NT2/D1 (cell line): ENCODE results near the gene FBXO11.

Experiments used
- DNase-seq: peaks from one replicate; pipeline ENCODE4 v3.0.0-alpha.2; 2011; ENCODE audit warnings: low read depth, low spot score
- H3K27me3 ChIP-seq: 2 replicates; pipeline ENCODE4 v1.6.0; 2011; ENCODE audit warnings: mild to moderate bottlenecking; ENCODE audit not compliant: insufficient read length, insufficient read depth
- H3K36me3 ChIP-seq: 2 replicates; pipeline ENCODE4 v1.6.1; 2011; ENCODE audit warnings: mild to moderate bottlenecking, low read length, mixed read lengths; ENCODE audit not compliant: insufficient read depth, insufficient read length
- H3K4me1 ChIP-seq: 2 replicates; pipeline ENCODE4 v1.5.1; 2011; ENCODE audit not compliant: insufficient read depth, insufficient read length
- H3K4me3 ChIP-seq: 2 replicates; pipeline ENCODE4 v1.5.1; 2011; ENCODE audit warnings: low read depth; ENCODE audit not compliant: insufficient read length
- H3K9ac ChIP-seq: 2 replicates; pipeline ENCODE4 v1.6.0; 2011; ENCODE audit warnings: low read depth; ENCODE audit not compliant: insufficient read length
- H3K9me3 ChIP-seq: 2 replicates; pipeline ENCODE4 v1.5.1; 2011; ENCODE audit warnings: mild to moderate bottlenecking, low read length; ENCODE audit not compliant: insufficient read depth
- SUZ12 ChIP-seq: IDR thresholded peaks from 2 replicates; pipeline ENCODE4 v1.6.1; 2011; ENCODE audit not compliant: insufficient read length, insufficient read depth; ENCODE audit errors: extremely low read depth
- YY1 ChIP-seq: IDR thresholded peaks from 2 replicates; pipeline ENCODE4 v1.6.1; 2011; ENCODE audit not compliant: insufficient read length, insufficient read depth
- ZNF274 ChIP-seq: IDR thresholded peaks from 2 replicates; pipeline ENCODE4 v1.6.1; 2011; ENCODE audit warnings: mild to moderate bottlenecking, low read depth, low read length

The FBXO11 gene

GRCh38 chr2:47810850-47811249 is 95.4 kb downstream of the FBXO11 start:
- no peak for DNase-seq
- Histone ChIP-seq H3K9ac (no peak overlapping the region), H3K36me3 (peaks cover 75% of the 10 kb centered on the region)

GRCh38 chr2:47809903-47810302 is 96.4 kb downstream of the FBXO11 start:
- H3K27me3 ChIP-seq: no peaks in the 10 kb centered on the region
- peaks cover 74% of the 10 kb centered on the region for H3K36me3 ChIP-seq

More at GRCh38 chr2:47810850-47811249, 95.4 kb downstream of the FBXO11 start:
- Histone ChIP-seq H3K4me1 (no peaks in the 10 kb centered on the region), H3K27me3 (no peaks in the 10 kb centered on the region), H3K4me3 (no peak overlapping the region), H3K9me3 (no peaks in the 10 kb centered on the region)
- TF ChIP-seq SUZ12 (no peak), YY1 (no peak), ZNF274 (no peak)

GRCh38 chr2:47808614-47809013 is 97.7 kb downstream of the FBXO11 start:
- peaks cover 81% of the 10 kb centered on the region for H3K36me3 ChIP-seq

More at GRCh38 chr2:47809903-47810302, 96.4 kb downstream of the FBXO11 start:
- H3K4me3 ChIP-seq: no peak overlapping the region
- H3K9me3 ChIP-seq: no peaks in the 10 kb centered on the region
- no peaks in the 10 kb centered on the region for H3K4me1 ChIP-seq
- TF ChIP-seq ZNF274 (no peak), YY1 (no peak), SUZ12 (no peak)
- DNase-seq: no peak
- H3K9ac ChIP-seq: no peak overlapping the region

GRCh38 chr2:47805850-47806249 is 100.4 kb downstream of the FBXO11 start:
- Histone ChIP-seq H3K4me3 (no peak overlapping the region), H3K4me1 (no peaks in the 10 kb centered on the region), H3K36me3 (peaks cover 95% of the 10 kb centered on the region), H3K27me3 (no peaks in the 10 kb centered on the region), H3K9ac (no peak overlapping the region), H3K9me3 (0 out of 2 replicates have a peak, but pooled peaks cover 11% of the 10 kb centered on the region)
- DNase-seq: no peak
- TF ChIP-seq YY1 (no peak), SUZ12 (no peak), ZNF274 (no peak)

More at GRCh38 chr2:47808614-47809013, 97.7 kb downstream of the FBXO11 start:
- Histone ChIP-seq H3K9me3 (0 out of 2 replicates have a peak, but pooled peaks cover 1% of the 10 kb centered on the region), H3K9ac (no peak overlapping the region), H3K4me3 (no peak overlapping the region), H3K4me1 (no peaks in the 10 kb centered on the region), H3K27me3 (no peaks in the 10 kb centered on the region)
- no peak for TF ChIP-seq ZNF274
- no peak for TF ChIP-seq YY1
- TF ChIP-seq SUZ12: no peak
- no peak for DNase-seq

- no peaks in the 10 kb centered on the region for H3K4me1 ChIP-seq
- H3K27me3 ChIP-seq: no peaks in the 10 kb centered on the region
- H3K36me3 ChIP-seq: peaks cover 96% of the 10 kb centered on the region
- 0 out of 2 replicates have a peak, but pooled peaks cover 11% of the 10 kb centered on the region for H3K9me3 ChIP-seq
- DNase-seq: no peak
- TF ChIP-seq ZNF274 (no peak), YY1 (no peak), SUZ12 (no peak)
- no peak overlapping the region for H3K9ac ChIP-seq
- H3K4me3 ChIP-seq: no peak overlapping the region
These were observed 102.5 kb downstream of the FBXO11 start for GRCh38 chr2:47803770-47804169.

GRCh38 chr2:47803363-47803762 is 102.9 kb downstream of the FBXO11 start:
- no peaks in the 10 kb centered on the region for H3K27me3 ChIP-seq
- no peak overlapping the region for H3K4me3 ChIP-seq
- H3K9me3 ChIP-seq: 0 out of 2 replicates have a peak, but pooled peaks cover 11% of the 10 kb centered on the region
- peaks cover 96% of the 10 kb centered on the region for H3K36me3 ChIP-seq
- no peak overlapping the region for H3K9ac ChIP-seq
- TF ChIP-seq SUZ12 (no peak), YY1 (no peak), ZNF274 (no peak)
- DNase-seq: no peak
- no peaks in the 10 kb centered on the region for H3K4me1 ChIP-seq

GRCh38 chr2:47801118-47801517 is 105.2 kb downstream of the FBXO11 start:
- TF ChIP-seq SUZ12 (no peak), YY1 (no peak), ZNF274 (no peak)
- Histone ChIP-seq H3K9me3 (0 out of 2 replicates have a peak, but pooled peaks cover 11% of the 10 kb centered on the region), H3K4me3 (no peak overlapping the region), H3K27me3 (no peaks in the 10 kb centered on the region), H3K4me1 (no peaks in the 10 kb centered on the region), H3K9ac (no peak overlapping the region), H3K36me3 (peaks cover 97% of the 10 kb centered on the region)
- DNase-seq: no peak

- Histone ChIP-seq H3K36me3 (peaks cover 94% of the 10 kb centered on the region), H3K9ac (no peak overlapping the region)
These were observed 107.2 kb downstream of the FBXO11 start for GRCh38 chr2:47799031-47799609.

More at GRCh38 chr2:47799031-47799609, 107.2 kb downstream of the FBXO11 start:
- Histone ChIP-seq H3K4me3 (no peak overlapping the region), H3K9me3 (0 out of 2 replicates have a peak, but pooled peaks cover 11% of the 10 kb centered on the region), H3K27me3 (no peaks in the 10 kb centered on the region), H3K4me1 (no peaks in the 10 kb centered on the region)
- no peak for DNase-seq
- no peak for TF ChIP-seq YY1
- TF ChIP-seq SUZ12: no peak
- TF ChIP-seq ZNF274: no peak
